OCI-LY3 (cell line): Measurements from ENCODE around the gene ZNF516.

Experiments
- CTCF ChIP-seq: fragments of 200-600, 300-600 bp; sonication (generic); IDR thresholded peaks from 2 replicates; pipeline ENCODE4 v1.5.1; 2014; ENCODE audit warnings: antibody characterized with exemption, low read length, low read depth
- EZH2phosphoT487 ChIP-seq: fragments of 200-600 bp; shearing (Covaris generic); IDR thresholded peaks from 2 replicates; pipeline ENCODE4 v1.6.1; 2018; ENCODE audit warnings: antibody characterized with exemption, mixed run types, low read depth

- TF ChIP-seq CTCF (no peak), EZH2phosphoT487 (no peak)
Measured at GRCh38 chr18:76338088-76338487, 157.0 kb downstream of the ZNF516 start.
